HG02763 (cell line): ENCODE measurements around the gene C16orf87.

Source experiments
- ATAC-seq: cut with Tn5 transposase; IDR thresholded peaks from one replicate; pipeline ENCODE4 v1.9.1; 2021; ENCODE audit warnings: mild to moderate bottlenecking, moderate library complexity; ENCODE audit not compliant: unreplicated experiment

The C16orf87 gene

GRCh38 chr16:46762583-46762982 is 68.4 kb downstream of the C16orf87 start:
- ATAC-seq = no peak

DNA sequence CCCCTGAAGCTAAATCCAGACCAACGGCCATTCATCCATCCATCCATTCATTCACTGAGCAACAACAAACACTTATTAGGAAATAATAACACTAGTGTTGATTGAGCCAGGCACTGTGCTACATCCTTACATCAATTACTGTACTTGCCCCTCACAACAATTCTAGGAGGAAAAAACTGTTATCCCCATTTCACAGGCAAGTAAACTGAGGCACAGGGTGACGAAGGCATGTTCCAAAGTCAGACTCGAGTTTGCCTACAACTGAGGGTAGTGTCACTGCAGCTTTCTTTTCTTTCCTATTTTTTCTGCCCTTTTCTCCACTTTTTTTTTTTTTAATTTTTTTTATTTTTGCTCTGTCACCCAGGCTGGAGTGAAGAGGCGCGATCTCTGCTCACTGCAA is 71.7 kb downstream of the C16orf87 start:
- no peak for ATAC-seq

- ATAC-seq = no peak
Measured at GRCh38 chr16:46757339-46758050, 73.5 kb downstream of the C16orf87 start.

- ATAC-seq = no peak
Measured at GRCh38 chr16:46756772-46757171, 74.2 kb downstream of the C16orf87 start.

- ATAC-seq = no peak
Measured at GRCh38 chr16:46753015-46753414, 78.0 kb downstream of the C16orf87 start.

DNA sequence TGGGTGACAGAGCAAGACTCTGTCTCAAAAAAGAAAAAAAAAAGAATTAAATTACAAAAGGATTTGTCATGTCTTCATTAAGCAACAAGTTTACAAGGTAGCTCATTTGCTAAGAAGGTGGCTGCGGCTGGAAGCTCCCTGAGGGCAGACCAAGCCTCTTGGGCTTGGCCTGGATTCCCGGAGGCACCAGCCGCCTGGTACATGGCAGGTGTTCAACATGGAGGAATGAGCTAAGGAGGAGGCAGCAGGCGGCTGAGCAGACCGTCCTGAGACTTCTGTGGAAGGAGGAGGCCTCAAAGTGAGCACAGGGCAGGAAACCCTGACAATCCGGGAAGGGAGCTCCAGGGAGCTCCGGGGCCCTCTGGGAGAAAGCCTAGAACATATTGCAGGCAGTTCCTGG is 79.6 kb downstream of the C16orf87 start:
- ATAC-seq = no peak

- ATAC-seq = peak; percentile 57
Measured at GRCh38 chr16:46748775-46749705, 81.9 kb downstream of the C16orf87 start.

DNA sequence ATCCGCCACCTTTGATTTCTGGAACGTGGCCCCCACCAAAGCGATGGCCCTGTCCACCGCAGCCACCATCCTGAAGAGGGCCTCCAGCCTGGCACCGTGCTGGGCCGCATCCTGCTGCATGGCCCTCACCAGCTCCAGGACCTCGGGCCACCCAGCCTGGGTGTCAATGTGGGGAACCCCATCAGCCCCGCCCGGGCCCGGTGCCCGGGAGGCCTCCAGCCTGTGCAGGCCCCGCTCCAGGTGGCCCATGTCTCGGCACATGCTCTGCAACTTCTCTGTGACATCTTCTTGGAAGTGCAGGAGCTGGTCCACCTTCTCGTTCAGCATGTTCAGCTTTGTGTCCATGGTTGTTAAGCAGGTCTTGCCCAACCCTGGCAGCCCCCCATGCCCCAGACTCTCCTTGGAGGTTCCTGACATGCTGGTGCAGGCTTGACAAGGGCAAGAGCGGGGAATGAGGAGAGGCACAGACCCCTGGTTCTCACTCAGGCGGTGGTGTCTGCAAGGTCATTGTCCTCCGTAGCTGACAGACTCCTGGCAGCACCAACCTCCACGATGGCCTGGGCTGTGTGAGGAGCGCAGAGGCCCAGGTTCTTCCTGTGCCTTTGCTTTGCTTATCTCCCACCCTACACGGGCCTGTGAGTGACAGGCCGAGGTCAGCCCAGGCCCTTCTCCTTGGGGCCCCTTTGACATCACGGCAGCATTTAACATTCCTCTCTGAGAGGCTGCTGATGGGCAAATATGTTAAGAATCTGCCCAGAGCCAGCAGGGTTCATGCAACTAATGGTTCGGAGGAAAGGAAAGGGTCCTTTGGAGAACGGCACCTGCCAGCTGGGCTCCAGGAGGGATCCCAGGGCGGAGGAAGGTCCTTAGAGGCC is 83.0 kb downstream of the C16orf87 start, which contains the start of gene MYLK3:
MYLK3 (minus strand) TSS at position 568 of the 875 bp plus-strand sequence; CDS start at position 417, 151 bp downstream.
- ATAC-seq = no peak

- no peak for ATAC-seq
Measured at GRCh38 chr16:46746821-46747776, 83.9 kb downstream of the C16orf87 start.
